HepG2 (cell line): ENCODE measurements around the gene SLC13A5. TPM values are rescaled to one million over a fixed set of nuclear protein-coding genes. Genes with fewer than 3 reads are reported as not detected.

ENCODE experiments used
- CBX5 ChIP-seq: sonication (generic); formaldehyde crosslinking; IDR thresholded peaks from 2 replicates; pipeline ENCODE4 v1.4.0; 2020; ENCODE audit warnings: missing genetic modification reagents, borderline replicate concordance
- CEBPZ ChIP-seq: IDR thresholded peaks from 2 replicates; pipeline ENCODE4 v1.6.1; 2012; ENCODE audit warnings: low read length, improper control_type of control experiment
- DDIT3 ChIP-seq: sonication (generic); formaldehyde crosslinking; IDR thresholded peaks from 2 replicates; pipeline ENCODE4 v1.4.0; 2020; ENCODE audit warnings: mild to moderate bottlenecking, missing genetic modification reagents
- E2F2 ChIP-seq: sonication (generic); formaldehyde crosslinking; IDR thresholded peaks from 2 replicates; pipeline ENCODE4 v1.4.0; 2020; ENCODE audit warnings: missing genetic modification reagents, borderline replicate concordance
- LBX2 ChIP-seq: sonication (generic); formaldehyde crosslinking; IDR thresholded peaks from 2 replicates; pipeline ENCODE4 v1.5.0; 2020; ENCODE audit warnings: missing genetic modification reagents, mild to moderate bottlenecking, borderline replicate concordance
- NFRKB ChIP-seq: fragments of 450-650 bp; IDR thresholded peaks from 2 replicates; pipeline ENCODE4 v1.6.1; 2017
- NPAS2 ChIP-seq: sonication (generic); formaldehyde crosslinking; IDR thresholded peaks from 2 replicates; pipeline ENCODE4 v1.8.0; 2022; ENCODE audit warnings: mild to moderate bottlenecking, missing genetic modification reagents, borderline replicate concordance
- YEATS2 ChIP-seq: sonication (generic); formaldehyde crosslinking; IDR thresholded peaks from 2 replicates; pipeline ENCODE4 v1.4.0; 2020; ENCODE audit warnings: missing genetic modification reagents, borderline replicate concordance
- ZBTB34 ChIP-seq: sonication (generic); formaldehyde crosslinking; IDR thresholded peaks from 2 replicates; pipeline ENCODE4 v1.8.0; 2022; ENCODE audit warnings: mild to moderate bottlenecking, missing genetic modification reagents
- ZBTB4 ChIP-seq: sonication (generic); formaldehyde crosslinking; IDR thresholded peaks from 2 replicates; pipeline ENCODE4 v1.4.0; 2020; ENCODE audit warnings: missing genetic modification reagents, mild to moderate bottlenecking, borderline replicate concordance
- ZBTB49 ChIP-seq: sonication (generic); formaldehyde crosslinking; IDR thresholded peaks from 2 replicates; pipeline ENCODE4 v1.4.0; 2020; ENCODE audit warnings: missing genetic modification reagents, borderline replicate concordance
- ZFYVE20 ChIP-seq: sonication (generic); formaldehyde crosslinking; IDR thresholded peaks from 2 replicates; pipeline ENCODE4 v1.8.0; 2023; ENCODE audit warnings: low read depth, mild to moderate bottlenecking, moderate library complexity, missing genetic modification reagents, borderline replicate concordance
- ZNF335 ChIP-seq: sonication (generic); formaldehyde crosslinking; IDR thresholded peaks from 2 replicates; pipeline ENCODE4 v1.4.0; 2020; ENCODE audit warnings: missing genetic modification reagents
- ZNF362 ChIP-seq: sonication (generic); formaldehyde crosslinking; IDR thresholded peaks from 2 replicates; pipeline ENCODE4 v1.4.0; 2020; ENCODE audit warnings: missing genetic modification reagents, mild to moderate bottlenecking, borderline replicate concordance
- polyA plus RNA-seq, 8 experiments: library from polyadenylated mRNA; depleted of rRNA in 3 of 8; stranded (reverse) in 7 of 8; unstranded in 1 of 8; fragments of >200 nt; fragmentation: Illumina TruSeq in 4 of 8; extraction: Trizol in 4 of 8; gene quantifications; 2 replicates each; pipeline versions ENCODE4 v1.2.1 to v1.2.3, GENCODE V29; 2011 to 2016; ENCODE audit warnings: low read depth in 4 of 8, missing spikeins in 1 of 8, mixed read lengths in 1 of 8; ENCODE audit not compliant: insufficient read depth in 1 of 8
- total RNA-seq, 5 experiments: library from RNA; depleted of rRNA; stranded (reverse); fragments of >200 nt; fragmentation: Illumina TruSeq; extraction: Trizol; gene quantifications; 2 replicates each; pipeline ENCODE4 v1.2.3, GENCODE V29; 2016; ENCODE audit warnings: low read depth in 1 of 5

SLC13A5 gene
- total and polyA plus RNA-seq, 2 of the 13 experiments (the other 11 are each of a cell fraction or from before 2014, with no cell fraction given), result 42.8 to 310 TPM

- no peak for TF ChIP-seq E2F2 (CRISPR knock-in tag)
- no peak for TF ChIP-seq CEBPZ
- TF ChIP-seq CBX5 (CRISPR knock-in tag), result no peak; the same call in 1 of the 2 replicates
- no peak for TF ChIP-seq ZNF335
- no peak for TF ChIP-seq YEATS2
- TF ChIP-seq NFRKB, result no peak
- TF ChIP-seq ZBTB49, result no peak
- TF ChIP-seq ZNF362, result no peak
- TF ChIP-seq ZFYVE20, result no peak
- TF ChIP-seq ZBTB34 (CRISPR knock-in tag), result 0 out of 2 replicates have a peak, but pooled peaks have one; percentile 43
- TF ChIP-seq NPAS2, result no peak
- TF ChIP-seq LBX2, result no peak
- no peak for TF ChIP-seq DDIT3 (CRISPR knock-in tag)
- no peak for TF ChIP-seq ZBTB4 (CRISPR knock-in tag)
Observed at GRCh38 chr17:6683081-6683684, 30.0 kb downstream of the SLC13A5 start (continued).
